PC-9 (cell line): Measurements from ENCODE around the gene FAM163A. TPM values are rescaled to one million over a fixed set of nuclear protein-coding genes. Genes with fewer than 3 reads are reported as not detected.

ENCODE experiments used
- BruUV-seq: library from RNA; stranded (reverse); fragments of 400-500 nt; replicated peaks from 2 replicates; lab custom pipeline; 2021; lab: Mats Ljungman, UMichigan
- CTCF ChIA-PET: fragments of 300-600 bp; sonication (Branson Sonifier 250); formaldehyde crosslinking; loops from one replicate; lab custom pipeline; 2022; ENCODE audit warnings: antibody characterized with exemption; lab: Charles Lee
- POLR2A ChIA-PET: fragments of 300-600 bp; sonication (Branson Sonifier 250); formaldehyde crosslinking; loops from one replicate; lab custom pipeline; 2022; ENCODE audit warnings: antibody characterized with exemption; ENCODE audit not compliant: unreplicated experiment; lab: Charles Lee
- DNase-seq, 2 experiments: peaks; one replicate each; pipeline versions ENCODE4 v3.0.0 to v3.0.0-alpha.2; 2015 to 2022; ENCODE audit warnings: mixed read lengths in 1 of 2
- H2AFZ ChIP-seq: fragments of 200-600 bp; sonication (generic); 2 replicates; pipeline ENCODE4 v1.8.1; 2017; ENCODE audit warnings: antibody characterized with exemption
- H3F3A ChIP-seq: fragments of 200-600 bp; sonication (generic); 2 replicates; pipeline ENCODE4 v1.8.1; 2017; ENCODE audit warnings: antibody characterized with exemption, mild to moderate bottlenecking, low read depth; ENCODE audit not compliant: insufficient read depth
- H3K27ac ChIP-seq: fragments of 200-600 bp; sonication (generic); 2 replicates; pipeline ENCODE4 v1.6.1; 2016; ENCODE audit warnings: mixed run types
- H3K27me3 ChIP-seq: fragments of 200-600 bp; sonication (generic); 2 replicates; pipeline ENCODE4 v1.6.1; 2016; ENCODE audit warnings: low read depth, mixed run types; ENCODE audit not compliant: insufficient read depth
- H3K36me3 ChIP-seq: fragments of 200-600 bp; sonication (generic); 2 replicates; pipeline ENCODE4 v1.6.1; 2016; ENCODE audit warnings: low read depth, mixed run types
- H3K4me1 ChIP-seq: fragments of 200-600 bp; sonication (generic); replicated peaks from 2 replicates; pipeline ENCODE4 v1.6.1; 2016; ENCODE audit warnings: mixed run types; ENCODE audit not compliant: insufficient read depth
- H3K4me2 ChIP-seq: fragments of 200-600 bp; sonication (generic); 2 replicates; pipeline ENCODE4 v1.6.1; 2017; ENCODE audit warnings: mixed run types
- H3K4me3 ChIP-seq: fragments of 200-600 bp; sonication (generic); 2 replicates; pipeline ENCODE4 v1.6.1; 2016; ENCODE audit warnings: mixed run types
- H3K79me2 ChIP-seq: fragments of 200-600 bp; sonication (generic); 2 replicates; pipeline ENCODE4 v1.6.1; 2017; ENCODE audit warnings: low read depth, mixed run types
- H3K9me2 ChIP-seq: fragments of 200-600 bp; sonication (generic); 2 replicates; pipeline ENCODE4 v1.8.1; 2017; ENCODE audit warnings: mild to moderate bottlenecking; ENCODE audit not compliant: insufficient read depth
- H3K9me3 ChIP-seq: fragments of 200-600 bp; sonication (generic); 2 replicates; pipeline ENCODE4 v1.8.1; 2016; ENCODE audit warnings: low read depth; ENCODE audit not compliant: insufficient read depth
- H4K20me1 ChIP-seq: fragments of 200-600 bp; sonication (generic); 2 replicates; pipeline ENCODE4 v1.8.1; 2017; ENCODE audit not compliant: insufficient read depth
- EZH2 ChIP-seq: fragments of 200-600 bp; sonication (generic); IDR thresholded peaks from 2 replicates; pipeline ENCODE4 v1.8.0; 2017; ENCODE audit warnings: antibody characterized with exemption, low read depth
- intact Hi-C: fragments of 100-400 bp; cut with micrococcal nuclease; formaldehyde crosslinking; loops from one replicate; pipeline ENCODE4 v1.10.0; 2022; ENCODE audit not compliant: unreplicated experiment
- total RNA-seq: library from RNA; stranded (reverse); gene quantifications from 2 replicates; pipeline ENCODE4 v1.2.3, GENCODE V29; 2021
- TF ChIP-seq, protein P1 (sequence below): fragments of 200-600 bp; sonication (generic); conservative IDR thresholded peaks from 2 replicates; pipeline ENCODE4 v1.6.1; 2017; ENCODE audit warnings: mixed run types, antibody characterized with exemption, mild to moderate bottlenecking, moderate library complexity

Gene FAM163A
- total RNA-seq, 1 experiment from 2014 or later: not detected

DNA sequence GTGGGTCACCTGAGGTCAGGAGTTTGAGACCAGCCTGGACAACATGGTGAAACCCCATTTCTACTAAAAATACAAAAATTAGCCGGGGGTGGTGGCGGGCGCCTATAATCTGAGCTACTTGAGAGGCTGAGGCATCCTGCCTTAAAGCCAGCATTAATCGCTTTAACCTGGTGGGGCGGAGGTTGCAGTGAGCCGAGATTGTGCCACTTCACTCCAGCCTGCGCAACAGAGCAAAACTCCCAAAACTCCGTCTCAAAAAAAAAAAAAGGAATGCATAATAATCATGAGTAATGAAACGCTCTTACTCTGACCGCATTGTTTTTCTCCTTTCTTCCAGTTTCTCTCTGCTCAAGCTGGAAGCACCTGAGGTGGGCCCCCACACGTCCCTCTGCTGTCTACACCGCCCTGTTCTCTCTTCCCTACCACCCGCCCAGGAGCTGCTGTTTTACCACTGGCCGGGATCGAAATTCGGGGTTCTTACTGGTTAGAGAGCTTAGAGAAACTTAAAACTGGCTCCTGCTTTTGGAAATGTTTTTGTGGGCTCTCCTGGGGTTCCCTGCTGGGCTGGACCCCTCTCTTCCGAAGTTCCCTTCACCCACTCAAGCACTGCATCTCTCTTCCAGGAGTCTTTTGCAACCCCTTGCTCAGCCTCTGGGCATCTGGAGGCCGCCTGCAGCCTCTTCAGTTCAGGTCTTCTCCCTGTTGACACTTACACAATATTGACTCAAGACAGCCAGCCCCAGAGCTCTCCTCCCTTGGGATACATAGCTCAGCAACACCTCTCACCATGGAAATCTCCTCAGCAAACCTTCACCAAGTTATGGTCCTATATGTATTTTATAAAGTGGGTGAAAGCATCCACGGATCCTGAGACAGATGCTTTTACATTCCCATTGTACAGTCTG, 62.5 kb downstream of the FAM163A start:
- Histone ChIP-seq H3K9me2 (no peaks in the 10 kb centered on the region), H2AFZ (no peak overlapping the region), H3K79me2 (no peaks in the 10 kb centered on the region), H3F3A (no peaks in the 10 kb centered on the region), H3K9me3 (no peaks in the 10 kb centered on the region), H3K4me2 (no peak overlapping the region), H3K27me3 (peaks cover 26% of the 10 kb centered on the region), H3K36me3 (no peaks in the 10 kb centered on the region), H4K20me1 (no peaks in the 10 kb centered on the region; the same call in 1 of the 2 replicates), H3K4me1 (no peaks in the 10 kb centered on the region), H3K4me3 (no peak overlapping the region), H3K27ac (no peak overlapping the region)
- ChIA-PET CTCF (interaction anchor here (0.7 kb wide), 1 partner anchor 9 kb away, joined by 4 read pairs; no protein-coding TSS in a partner anchor), POLR2A (interaction anchor here (0.6 to 0.7 kb wide), 2 partner anchors 833 to 913 kb away, joined by 4 to 5 read pairs; no protein-coding TSS in a partner anchor)
- DNase-seq: no peak
- intact Hi-C loops: no loop called here
- BruUV-seq: no TSS peak
- TF ChIP-seq EZH2: no peak
- TF ChIP-seq, protein P1, sequence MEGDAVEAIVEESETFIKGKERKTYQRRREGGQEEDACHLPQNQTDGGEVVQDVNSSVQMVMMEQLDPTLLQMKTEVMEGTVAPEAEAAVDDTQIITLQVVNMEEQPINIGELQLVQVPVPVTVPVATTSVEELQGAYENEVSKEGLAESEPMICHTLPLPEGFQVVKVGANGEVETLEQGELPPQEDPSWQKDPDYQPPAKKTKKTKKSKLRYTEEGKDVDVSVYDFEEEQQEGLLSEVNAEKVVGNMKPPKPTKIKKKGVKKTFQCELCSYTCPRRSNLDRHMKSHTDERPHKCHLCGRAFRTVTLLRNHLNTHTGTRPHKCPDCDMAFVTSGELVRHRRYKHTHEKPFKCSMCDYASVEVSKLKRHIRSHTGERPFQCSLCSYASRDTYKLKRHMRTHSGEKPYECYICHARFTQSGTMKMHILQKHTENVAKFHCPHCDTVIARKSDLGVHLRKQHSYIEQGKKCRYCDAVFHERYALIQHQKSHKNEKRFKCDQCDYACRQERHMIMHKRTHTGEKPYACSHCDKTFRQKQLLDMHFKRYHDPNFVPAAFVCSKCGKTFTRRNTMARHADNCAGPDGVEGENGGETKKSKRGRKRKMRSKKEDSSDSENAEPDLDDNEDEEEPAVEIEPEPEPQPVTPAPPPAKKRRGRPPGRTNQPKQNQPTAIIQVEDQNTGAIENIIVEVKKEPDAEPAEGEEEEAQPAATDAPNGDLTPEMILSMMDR: no peak

DNA sequence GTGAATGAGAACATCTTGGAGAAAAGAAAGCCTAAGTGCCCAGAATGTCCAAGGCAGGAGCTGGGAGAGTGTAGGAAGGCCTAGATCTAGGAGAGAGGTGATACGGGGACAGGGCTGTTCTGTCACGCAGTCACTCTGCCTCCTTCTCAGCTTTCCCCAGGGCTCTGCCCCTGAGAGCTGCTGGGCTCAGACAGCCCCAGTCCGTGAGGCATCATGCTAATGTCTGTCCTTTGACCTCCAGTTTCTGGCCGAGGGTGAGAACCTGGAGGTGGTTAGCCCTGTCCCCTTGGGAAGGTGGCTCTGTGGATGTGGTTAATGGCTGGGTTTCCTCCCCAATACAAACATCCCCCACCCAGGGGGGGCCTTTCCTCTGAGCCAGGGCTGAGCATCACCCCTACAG, 63.2 kb downstream of the FAM163A start:
- Histone ChIP-seq H3K4me2 (no peak overlapping the region), H3K9me3 (no peaks in the 10 kb centered on the region), H4K20me1 (no peaks in the 10 kb centered on the region; the same call in 1 of the 2 replicates), H3K27ac (no peak overlapping the region), H2AFZ (no peak overlapping the region), H3K4me3 (no peak overlapping the region), H3K36me3 (no peaks in the 10 kb centered on the region), H3K27me3 (peaks cover 34% of the 10 kb centered on the region), H3K79me2 (no peaks in the 10 kb centered on the region), H3K4me1 (no peaks in the 10 kb centered on the region), H3F3A (no peaks in the 10 kb centered on the region), H3K9me2 (no peaks in the 10 kb centered on the region)
- intact Hi-C loops: no loop called here
- POLR2A ChIA-PET: no interaction called here
- TF ChIP-seq, protein P1: no peak
- TF ChIP-seq EZH2: no peak
- no peak for DNase-seq
- BruUV-seq: no TSS peak
- CTCF ChIA-PET: no interaction called here

DNA sequence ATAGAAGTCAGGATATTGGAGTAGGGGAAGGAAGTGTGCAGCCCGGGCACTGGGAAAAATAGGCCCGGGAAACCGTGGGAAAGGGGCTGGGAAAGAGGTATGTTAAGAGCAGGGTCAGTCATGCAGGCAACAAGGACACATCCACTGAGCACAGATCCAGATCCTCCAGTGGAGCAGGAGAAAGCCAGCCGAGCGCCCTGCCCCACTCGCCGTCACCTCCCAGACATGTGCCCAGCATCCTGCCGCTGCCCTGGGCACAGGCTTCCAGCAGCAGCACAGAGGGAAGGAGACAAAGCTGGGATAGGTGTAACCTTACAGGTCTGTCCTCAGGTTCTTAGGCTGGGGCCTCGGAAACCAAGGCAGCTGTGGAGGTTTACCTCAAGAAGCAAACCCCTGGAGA, 64.2 kb downstream of the FAM163A start:
- Histone ChIP-seq H3K36me3 (no peaks in the 10 kb centered on the region), H3K4me1 (no peaks in the 10 kb centered on the region), H3K27me3 (peaks cover 36% of the 10 kb centered on the region), H4K20me1 (no peaks in the 10 kb centered on the region; the same call in 1 of the 2 replicates), H3F3A (no peaks in the 10 kb centered on the region), H3K9me3 (no peaks in the 10 kb centered on the region), H3K27ac (no peak overlapping the region), H2AFZ (no peak overlapping the region), H3K79me2 (no peaks in the 10 kb centered on the region), H3K4me2 (no peak overlapping the region), H3K9me2 (no peaks in the 10 kb centered on the region), H3K4me3 (no peak overlapping the region)
- TF ChIP-seq, protein P1: no peak
- no peak for TF ChIP-seq EZH2
- intact Hi-C loops: no loop called here
- BruUV-seq: no TSS peak
- CTCF ChIA-PET: no interaction called here
- POLR2A ChIA-PET: no interaction called here
- DNase-seq: no peak
